Esophagus squamous epithelium (tissue), 5 donors: Measurements from ENCODE around the gene BACE2. TPM values are rescaled to one million over a fixed set of nuclear protein-coding genes. Genes with fewer than 3 reads are reported as not detected.

Experiments
- DNase-seq: peaks from one replicate; lab custom pipeline; 2025; lab: John Stamatoyannopoulos, UW
- H3K27ac ChIP-seq, 4 donors: fragments of 200-600 bp; sonication (generic); one replicate each; pipeline ENCODE4 v1.5.1; 2016 to 2019; ENCODE audit warnings: mild to moderate bottlenecking in 1 of 4
- H3K27me3 ChIP-seq, 4 donors: fragments of 200-600 bp; sonication (generic); 1 replicate in 3 of 4; 2 replicates in 1 of 4; pipeline versions ENCODE4 v1.5.1 to v1.6.0; 2017 to 2021; ENCODE audit warnings: antibody characterized with exemption in 1 of 4
- H3K36me3 ChIP-seq, 3 donors: fragments of 200-600 bp; sonication (generic); one replicate each; pipeline ENCODE4 v1.5.1; 2016 to 2019
- H3K4me1 ChIP-seq, 3 donors: fragments of 200-600 bp; sonication (generic); one replicate each; pipeline ENCODE4 v1.5.1; 2017 to 2019
- H3K4me3 ChIP-seq, 4 donors: fragments of 200-600 bp; sonication (generic); 1 replicate in 3 of 4; 2 replicates in 1 of 4; pipeline ENCODE4 v1.5.1; 2016 to 2019; ENCODE audit warnings: mild to moderate bottlenecking in 2 of 4, moderate library complexity in 1 of 4
- H3K9me3 ChIP-seq, 3 donors: fragments of 200-600 bp; sonication (generic); one replicate each; pipeline ENCODE4 v1.5.1; 2016 to 2019
- CTCF ChIP-seq, 6 experiments: fragments of 450-650 bp in 4 of 6; fragments of 200-600 bp in 2 of 6; sonication (generic) in 2 of 6; IDR thresholded peaks; one replicate each; pipeline ENCODE4 v1.5.1; 2016 to 2019; ENCODE audit warnings: antibody characterized with exemption in 6 of 6, mild to moderate bottlenecking in 4 of 6, moderate library complexity in 4 of 6
- POLR2A ChIP-seq, 4 donors: fragments of 450-650 bp; IDR thresholded peaks; one replicate each; pipeline ENCODE4 v1.6.1; 2017; ENCODE audit warnings: antibody characterized with exemption in 4 of 4, mild to moderate bottlenecking in 4 of 4, moderate library complexity in 3 of 4
- WGBS, 2 donors: methylation state at CpG; one replicate each; pipeline ENCODE4 v1.1.5; 2018; 5-methylcytosine and 5-hydroxymethylcytosine counted together
- intact Hi-C: fragments of 100-400 bp; cut with DNase I; formaldehyde crosslinking; loops from one replicate; pipeline ENCODE4 v1.15.0; 2022
- total RNA-seq, 4 donors: library from RNA; depleted of rRNA; stranded (reverse); fragments of >200 nt; gene quantifications; one replicate each; pipeline ENCODE4 v1.1.0, GENCODE V29; 2016
- donor health status: DM: yes; HTN: yes; CAD: no.

The BACE2 gene
- total RNA-seq, 4 donors from 2014 or later: 32.8 to 51.5 (median 47.1) TPM

GRCh38 chr21:41215856-41216408 lies 48.0 kb downstream of the BACE2 start:
- Histone ChIP-seq H3K27ac (no peak overlapping the region), H3K4me3 (no peak overlapping the region), H3K9me3 (no peaks in the 10 kb centered on the region), H3K27me3 (no peaks in the 10 kb centered on the region), H3K36me3 (peaks cover 0 to 29% (median 0%) of the 10 kb centered on the region in 3 donors), H3K4me1 (peaks cover 4 to 46% (median 7%) of the 10 kb centered on the region in 3 donors)
- intact Hi-C loops: no loop called here
- TF ChIP-seq POLR2A (IDR thresholded peaks at IDR 0.05) (no peak), CTCF (IDR thresholded peaks at IDR 0.05) (no peak)
- WGBS, 2 donors: 74 to 75% methylated on average over 10 to 12 of the region's 12 CpGs
- DNase-seq: no peak

- no peak for DNase-seq
- H3K9me3 ChIP-seq: no peaks in the 10 kb centered on the region
- no peaks in the 10 kb centered on the region for H3K27me3 ChIP-seq
- peaks cover 0 to 24% (median 0%) of the 10 kb centered on the region in 3 donors for H3K36me3 ChIP-seq
- WGBS, 2 donors: 78 to 81% methylated on average over 13 to 17 of the region's 17 CpGs
- peaks cover 4 to 46% (median 7%) of the 10 kb centered on the region in 3 donors for H3K4me1 ChIP-seq
- H3K4me3 ChIP-seq: no peak overlapping the region
- TF ChIP-seq CTCF (IDR thresholded peaks at IDR 0.05): no peak
- TF ChIP-seq POLR2A (IDR thresholded peaks at IDR 0.05): no peak
- H3K27ac ChIP-seq: no peak overlapping the region
- intact Hi-C loops: no loop called here
These were observed 48.5 kb downstream of the BACE2 start for GRCh38 chr21:41216486-41216885.

GRCh38 chr21:41217671-41218385 lies 49.9 kb downstream of the BACE2 start:
- Histone ChIP-seq H3K27me3 (no peaks in the 10 kb centered on the region), H3K4me1 (peaks cover 4 to 46% (median 7%) of the 10 kb centered on the region in 3 donors), H3K27ac (peak overlapping the region in 3 of 4 donors; percentile 11 to 52 (median 30)), H3K36me3 (peaks cover 0 to 10% (median 0%) of the 10 kb centered on the region in 3 donors), H3K4me3 (no peak overlapping the region), H3K9me3 (no peaks in the 10 kb centered on the region)
- WGBS, 2 donors: 69 to 81% methylated on average over 6 to 11 of the region's 12 CpGs
- intact Hi-C loops: no loop called here
- no peak for DNase-seq
- TF ChIP-seq POLR2A (IDR thresholded peaks at IDR 0.05): no peak
- no peak for TF ChIP-seq CTCF (IDR thresholded peaks at IDR 0.05)

GRCh38 chr21:41219498-41220207 lies 51.7 kb downstream of the BACE2 start:
- TF ChIP-seq POLR2A (IDR thresholded peaks at IDR 0.05): no peak
- Histone ChIP-seq H3K27ac (peak overlapping the region; percentile 50 to 67 (median 60)), H3K27me3 (no peaks in the 10 kb centered on the region), H3K36me3 (no peaks in the 10 kb centered on the region), H3K4me1 (peaks cover 4 to 46% (median 7%) of the 10 kb centered on the region in 3 donors), H3K9me3 (no peaks in the 10 kb centered on the region), H3K4me3 (no peak overlapping the region)
- DNase-seq: no peak
- intact Hi-C loops: no loop called here
- WGBS, 2 donors: 86 to 91% methylated on average over 9 to 14 of the region's 14 CpGs

DNA sequence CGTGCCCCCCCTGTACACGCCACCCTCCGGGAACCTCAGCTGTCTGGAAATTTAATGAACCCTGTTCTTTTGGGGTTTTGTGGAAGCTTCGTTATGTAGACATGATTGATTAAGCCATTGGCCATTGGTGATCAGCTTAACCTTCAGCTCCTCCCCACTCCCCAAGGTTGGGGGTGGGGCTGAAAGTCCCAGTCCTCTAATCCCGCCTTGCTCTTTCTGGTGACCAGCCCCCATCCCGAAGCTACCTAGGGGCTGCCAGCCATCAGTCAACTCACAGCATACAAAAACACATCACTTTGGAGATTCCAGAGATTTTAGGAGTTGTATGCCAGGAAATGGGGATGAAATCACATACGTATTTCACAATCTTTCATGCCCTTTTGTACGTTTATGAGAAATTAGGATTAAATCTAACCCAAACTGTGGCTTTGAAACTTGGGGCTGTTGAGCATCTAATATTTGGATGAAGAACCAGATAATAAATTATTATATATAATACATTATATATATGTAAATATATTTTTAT lies 52.3 kb downstream of the BACE2 start:
- intact Hi-C loops: no loop called here
- Histone ChIP-seq H3K27me3 (no peaks in the 10 kb centered on the region), H3K4me3 (no peak overlapping the region), H3K9me3 (no peaks in the 10 kb centered on the region), H3K27ac (peak overlapping the region; percentile 50 to 67 (median 60)), H3K4me1 (peaks cover 4 to 46% (median 7%) of the 10 kb centered on the region in 3 donors), H3K36me3 (no peaks in the 10 kb centered on the region)
- DNase-seq: no peak
- TF ChIP-seq POLR2A (IDR thresholded peaks at IDR 0.05) (no peak), CTCF (IDR thresholded peaks at IDR 0.05) (no peak)
- WGBS, 2 donors: 77 to 79% methylated on average over 8 of the region's 8 CpGs
